HCT116 (cell line): Measurements from ENCODE around the gene MADCAM1. TPM values are rescaled to one million over a fixed set of nuclear protein-coding genes. Genes with fewer than 3 reads are reported as not detected.

Experiments used
- ATAC-seq: fragments of 200-7000 bp; cut with Tn5 transposase; 2 replicates; pipeline ENCODE4 v1.9.1; 2020; ENCODE audit warnings: mild to moderate bottlenecking, moderate library complexity
- BruUV-seq: library from RNA; stranded (reverse); fragments of 400-500 nt; replicated peaks from 2 replicates; lab custom pipeline; 2021; lab: Mats Ljungman, UMichigan
- CTCF ChIA-PET: fragments of 300-600 bp; sonication (Branson Sonifier 250); formaldehyde crosslinking; loops from one replicate; lab custom pipeline; 2021; ENCODE audit warnings: antibody characterized with exemption; lab: Charles Lee
- POLR2A ChIA-PET: fragments of 300-600, 350-600 bp; sonication (Branson Sonifier 250); formaldehyde crosslinking; loops from one replicate; lab custom pipeline; 2021; ENCODE audit warnings: antibody characterized with exemption; lab: Charles Lee
- RAD21 ChIA-PET, 2 experiments: fragments of 300-600 bp; sonication (Branson Sonifier 250); formaldehyde crosslinking; loops; one replicate each; lab custom pipeline; 2023; ENCODE audit warnings: low total read pairs in 2 of 2; ENCODE audit not compliant: uncharacterized antibody in 2 of 2, unreplicated experiment in 2 of 2, low non-redundant PET in 1 of 2; lab: Charles Lee
- DNase-seq: peaks from one replicate; pipeline ENCODE4 v3.0.0-alpha.2; 2010; ENCODE audit warnings: low read depth, low spot score
- H2AFZ ChIP-seq: fragments of 200-600 bp; shearing (Covaris generic), sonication (generic); 2 replicates; pipeline ENCODE4 v1.6.1; 2017; ENCODE audit warnings: low read depth, mixed run types, mixed read lengths, antibody characterized with exemption, low read length; ENCODE audit not compliant: poor library complexity, severe bottlenecking
- H3K27ac ChIP-seq: 2 replicates; pipeline ENCODE4 v1.5.1; 2012; ENCODE audit warnings: low read depth, low read length
- H3K27me3 ChIP-seq: fragments of 200-600 bp; sonication (generic); 2 replicates; pipeline ENCODE4 v1.6.1; 2016; ENCODE audit warnings: mixed run types, low read length, mixed read lengths; ENCODE audit not compliant: insufficient read depth
- H3K36me3 ChIP-seq, 2 experiments: fragments of 200-500 bp in 1 of 2; fragments of 200-600 bp in 1 of 2; sonication (Bioruptor generic) in 1 of 2; sonication (generic) in 1 of 2; 2 replicates each; pipeline versions ENCODE4 v1.5.1 to v1.6.1; 2014 to 2016; ENCODE audit warnings: low read length in 2 of 2, inconsistent platforms in 1 of 2, mixed read lengths in 1 of 2, mixed run types in 1 of 2; ENCODE audit not compliant: insufficient read depth in 2 of 2, control insufficient read depth in 1 of 2
- H3K4me1 ChIP-seq, 2 experiments: fragments of 200-600 bp in 1 of 2; sonication (generic) in 1 of 2; 2 replicates each; pipeline versions ENCODE4 v1.5.1 to v1.6.1; 2012 to 2017; ENCODE audit warnings: low read length in 2 of 2, inconsistent platforms in 1 of 2, mild to moderate bottlenecking in 1 of 2, mixed read lengths in 1 of 2, mixed run types in 1 of 2, moderate library complexity in 1 of 2; ENCODE audit not compliant: insufficient read depth in 2 of 2, control insufficient read depth in 1 of 2
- H3K4me2 ChIP-seq: fragments of 200-600 bp; sonication (generic); 2 replicates; pipeline ENCODE4 v1.6.1; 2017; ENCODE audit warnings: mixed run types, low read length, mixed read lengths
- H3K4me3 ChIP-seq, 2 experiments: fragments of 200-600 bp in 1 of 2; sonication (generic) in 1 of 2; replicated peaks in 1 of 2; 2 replicates each; pipeline ENCODE4 v1.5.1; 2011 to 2016; ENCODE audit warnings: low read length in 2 of 2, control low read depth in 1 of 2, low read depth in 1 of 2, mild to moderate bottlenecking in 1 of 2, mixed read lengths in 1 of 2, mixed run types in 1 of 2
- H3K79me2 ChIP-seq: fragments of 200-600 bp; sonication (generic); 2 replicates; pipeline ENCODE4 v1.6.1; 2017; ENCODE audit warnings: mild to moderate bottlenecking, mixed run types, low read length, moderate library complexity, mixed read lengths; ENCODE audit not compliant: insufficient read depth
- H3K9ac ChIP-seq: fragments of 200-600 bp; sonication (generic); 2 replicates; pipeline ENCODE4 v1.6.1; 2016; ENCODE audit warnings: low read length, mixed read lengths
- H3K9me2 ChIP-seq: fragments of 200-600 bp; sonication (generic), shearing (Covaris generic); 2 replicates; pipeline ENCODE4 v1.6.1; 2017; ENCODE audit warnings: mixed run types, mild to moderate bottlenecking, moderate library complexity; ENCODE audit not compliant: insufficient read depth
- H3K9me3 ChIP-seq, 2 experiments: fragments of 200-500 bp in 1 of 2; fragments of 200-600 bp in 1 of 2; sonication (Bioruptor generic) in 1 of 2; sonication (generic) in 1 of 2; 2 replicates each; pipeline ENCODE4 v1.6.1; 2014 to 2017; ENCODE audit warnings: low read length in 2 of 2, mixed read lengths in 2 of 2, inconsistent platforms in 1 of 2, low read depth in 1 of 2, mild to moderate bottlenecking in 1 of 2, mixed run types in 1 of 2, moderate library complexity in 1 of 2; ENCODE audit not compliant: control insufficient read depth in 1 of 2, insufficient read depth in 1 of 2
- H4K20me1 ChIP-seq: fragments of 200-600 bp; sonication (generic), shearing (Covaris generic); 2 replicates; pipeline ENCODE4 v1.6.1; 2017; ENCODE audit warnings: mixed run types, mild to moderate bottlenecking, moderate library complexity; ENCODE audit not compliant: insufficient read depth
- CEBPB ChIP-seq: IDR thresholded peaks from 2 replicates; pipeline ENCODE4 v1.6.1; 2012; ENCODE audit warnings: low read depth
- EGR1 ChIP-seq: IDR thresholded peaks from 2 replicates; pipeline ENCODE4 v1.6.1; 2012; ENCODE audit warnings: low read depth
- ELF1 ChIP-seq: IDR thresholded peaks from 2 replicates; pipeline ENCODE4 v1.6.1; 2012; ENCODE audit warnings: low read depth, borderline replicate concordance
- FOSL1 ChIP-seq: IDR thresholded peaks from 2 replicates; pipeline ENCODE4 v1.6.1; 2012; ENCODE audit warnings: low read depth
- JUND ChIP-seq: IDR thresholded peaks from 2 replicates; pipeline ENCODE4 v1.6.1; 2012
- POLR2A ChIP-seq: IDR thresholded peaks from 2 replicates; pipeline ENCODE4 v1.7.0; 2011; ENCODE audit warnings: borderline replicate concordance; ENCODE audit not compliant: insufficient read depth, insufficient read length; ENCODE audit errors: extremely low read depth
- SP1 ChIP-seq: IDR thresholded peaks from 2 replicates; pipeline ENCODE4 v1.6.1; 2012; ENCODE audit warnings: low read depth
- YY1 ChIP-seq: IDR thresholded peaks from 2 replicates; pipeline ENCODE4 v1.6.1; 2011; ENCODE audit warnings: low read length, low read depth, moderate library complexity, mild to moderate bottlenecking; ENCODE audit not compliant: insufficient replicate concordance; ENCODE audit errors: extremely low read depth
- ZFX ChIP-seq: fragments of 450-650 bp; IDR thresholded peaks from 2 replicates; pipeline ENCODE4 v1.6.1; 2017
- intact Hi-C: fragments of 100-400 bp; cut with micrococcal nuclease; formaldehyde crosslinking; loops from 2 replicates; pipeline ENCODE4 v1.10.0; 2022
- total RNA-seq: library from RNA; stranded (reverse); gene quantifications from one replicate; pipeline ENCODE4 v1.2.1, GENCODE V29; 2021; ENCODE audit not compliant: unreplicated experiment
- TF ChIP-seq, protein P1 (sequence below), 3 experiments: fragments of 200-600 bp in 1 of 3; sonication (generic) in 1 of 3; IDR thresholded peaks in 2 of 3; conservative IDR thresholded peaks in 1 of 3; 2 replicates each; pipeline ENCODE4 v1.5.1; 2012 to 2017; ENCODE audit warnings: low read depth in 2 of 3, low read length in 2 of 3, antibody characterized with exemption in 1 of 3, borderline replicate concordance in 1 of 3, control low read depth in 1 of 3, mild to moderate bottlenecking in 1 of 3, mixed read lengths in 1 of 3, mixed run types in 1 of 3, moderate library complexity in 1 of 3; ENCODE audit not compliant: insufficient read depth in 1 of 3

Gene MADCAM1
- total RNA-seq, 1 experiment from 2014 or later: 0.57 TPM

DNA sequence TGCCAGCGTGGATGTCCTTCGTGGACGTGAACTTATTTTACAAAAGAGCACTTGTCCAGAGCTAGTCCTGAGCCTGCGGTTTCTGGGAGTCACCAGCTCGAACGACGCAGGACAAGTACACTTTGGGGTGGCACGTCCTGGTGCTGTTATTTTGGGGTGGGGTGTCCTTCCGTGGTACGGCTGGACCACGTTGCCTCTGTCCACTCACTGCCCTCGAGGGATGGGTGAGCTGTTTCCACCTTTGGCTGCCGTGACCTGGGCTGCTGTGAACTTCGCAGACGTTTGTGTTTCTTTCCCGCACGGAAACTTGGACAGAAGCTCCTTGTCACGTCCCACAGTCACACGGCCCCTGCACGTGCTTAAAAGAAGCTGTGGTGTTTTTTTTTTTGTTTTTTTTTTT lies 58.5 kb downstream of the MADCAM1 start:
- Histone ChIP-seq H3K27ac (no peak overlapping the region), H3K4me3 (no peak overlapping the region), H2AFZ (no peak overlapping the region), H3K9me2 (no peaks in the 10 kb centered on the region), H3K9me3 (no peaks in the 10 kb centered on the region), H3K9ac (no peak overlapping the region), H3K79me2 (no peaks in the 10 kb centered on the region), H3K4me1 (peaks cover 17 to 18% of the 10 kb centered on the region in 2 experiments), H3K27me3 (no peaks in the 10 kb centered on the region), H3K4me2 (no peak overlapping the region), H4K20me1 (no peaks in the 10 kb centered on the region), H3K36me3 (no peaks in the 10 kb centered on the region)
- intact Hi-C loops: no loop called here
- ChIA-PET CTCF (interaction anchor here (2.8 kb wide), 1 partner anchor 44 kb away, joined by 12 read pairs; no protein-coding TSS in a partner anchor), POLR2A (no interaction called here), RAD21 (no interaction called here)
- TF ChIP-seq ZFX: no peak
- no peak for TF ChIP-seq ELF1
- no peak for TF ChIP-seq POLR2A
- TF ChIP-seq SP1: no peak
- TF ChIP-seq, protein P1, sequence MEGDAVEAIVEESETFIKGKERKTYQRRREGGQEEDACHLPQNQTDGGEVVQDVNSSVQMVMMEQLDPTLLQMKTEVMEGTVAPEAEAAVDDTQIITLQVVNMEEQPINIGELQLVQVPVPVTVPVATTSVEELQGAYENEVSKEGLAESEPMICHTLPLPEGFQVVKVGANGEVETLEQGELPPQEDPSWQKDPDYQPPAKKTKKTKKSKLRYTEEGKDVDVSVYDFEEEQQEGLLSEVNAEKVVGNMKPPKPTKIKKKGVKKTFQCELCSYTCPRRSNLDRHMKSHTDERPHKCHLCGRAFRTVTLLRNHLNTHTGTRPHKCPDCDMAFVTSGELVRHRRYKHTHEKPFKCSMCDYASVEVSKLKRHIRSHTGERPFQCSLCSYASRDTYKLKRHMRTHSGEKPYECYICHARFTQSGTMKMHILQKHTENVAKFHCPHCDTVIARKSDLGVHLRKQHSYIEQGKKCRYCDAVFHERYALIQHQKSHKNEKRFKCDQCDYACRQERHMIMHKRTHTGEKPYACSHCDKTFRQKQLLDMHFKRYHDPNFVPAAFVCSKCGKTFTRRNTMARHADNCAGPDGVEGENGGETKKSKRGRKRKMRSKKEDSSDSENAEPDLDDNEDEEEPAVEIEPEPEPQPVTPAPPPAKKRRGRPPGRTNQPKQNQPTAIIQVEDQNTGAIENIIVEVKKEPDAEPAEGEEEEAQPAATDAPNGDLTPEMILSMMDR (IDR thresholded peaks at IDR 0.05 in 2 of 3, conservative IDR thresholded peaks at IDR 0.05 in 1 of 3; ENCODE audit: borderline replicate concordance in 1 of 3, insufficient read depth in 1 of 3, low read depth in 2 of 3, low read length in 2 of 3): no peak
- no peak for TF ChIP-seq YY1
- TF ChIP-seq FOSL1: no peak
- TF ChIP-seq CEBPB: no peak
- TF ChIP-seq JUND: no peak
- TF ChIP-seq EGR1: no peak
- BruUV-seq: no TSS peak
- ATAC-seq (no peak), DNase-seq (no peak)

Other genes with a start within 250 kb of the MADCAM1 start
- 128 TPM for gene PLPP2, start 205.1 kb upstream of the MADCAM1 start, total RNA-seq
- 41.5 TPM for gene MIER2, start 151.7 kb upstream of the MADCAM1 start, total RNA-seq
- 7.1 TPM for gene C2CD4C, start 87.3 kb upstream of the MADCAM1 start, total RNA-seq
- 2.5 TPM for gene SHC2, start 35.5 kb upstream of the MADCAM1 start, total RNA-seq
- gene TPGS1, start 11.0 kb downstream of the MADCAM1 start, total RNA-seq: 19.1 TPM
- 87.4 TPM for gene CDC34, start 35.3 kb downstream of the MADCAM1 start, total RNA-seq
- 0.59 TPM for gene GZMM, start 47.6 kb downstream of the MADCAM1 start, total RNA-seq
- 603 TPM for gene BSG, start 76.1 kb downstream of the MADCAM1 start, total RNA-seq
- gene HCN2, start 93.4 kb downstream of the MADCAM1 start, total RNA-seq: 2.4 TPM
- 138 TPM for gene POLRMT, start 137.1 kb downstream of the MADCAM1 start, total RNA-seq
- gene FGF22, start 143.4 kb downstream of the MADCAM1 start, total RNA-seq: 1.5 TPM
- 93.8 TPM for gene RNF126, start 166.7 kb downstream of the MADCAM1 start, total RNA-seq
- gene FSTL3, start 179.9 kb downstream of the MADCAM1 start, total RNA-seq: 29.1 TPM
- not detected for gene PRSS57, start 199.0 kb downstream of the MADCAM1 start, total RNA-seq
- 43.7 TPM for gene PALM, start 212.4 kb downstream of the MADCAM1 start, total RNA-seq